MG63 (cell line): ENCODE results near the gene CIITA. TPM values are rescaled to one million over a fixed set of nuclear protein-coding genes. Genes with fewer than 3 reads are reported as not detected.
"Not testable (repeated sequence)": the region's sequence is repeated elsewhere in the genome, so short reads cannot be mapped to it uniquely, and the experiment has no call there.

Source experiments
- DNase-seq: peaks from one replicate; pipeline ENCODE4 v3.0.0-alpha.2; 2020
- H3K27me3 ChIP-seq: fragments of 250-450 bp; sonication (Bioruptor Pico); 2 replicates; pipeline ENCODE4 v1.5.1; 2020; ENCODE audit warnings: mild to moderate bottlenecking, moderate library complexity
- H3K36me3 ChIP-seq: fragments of 250-450 bp; sonication (Bioruptor Pico); 2 replicates; pipeline ENCODE4 v1.5.1; 2020; ENCODE audit warnings: mild to moderate bottlenecking, moderate library complexity
- H3K4me3 ChIP-seq: fragments of 250-450 bp; sonication (Bioruptor Pico); 2 replicates; pipeline ENCODE4 v1.5.1; 2020; ENCODE audit warnings: mild to moderate bottlenecking, moderate library complexity
- H3K9me3 ChIP-seq: fragments of 250-450 bp; sonication (Bioruptor Pico); 2 replicates; pipeline ENCODE4 v1.5.1; 2020; ENCODE audit warnings: mild to moderate bottlenecking, moderate library complexity
- total RNA-seq: library from RNA; depleted of rRNA; stranded (reverse); fragments of >200 nt; shearing (Covaris generic); gene quantifications from 2 replicates; pipeline ENCODE4 v1.2.3, GENCODE V29; 2014; ENCODE audit warnings: low replicate concordance

Gene CIITA
- total RNA-seq, 1 experiment from 2014 or later, result not detected

DNA sequence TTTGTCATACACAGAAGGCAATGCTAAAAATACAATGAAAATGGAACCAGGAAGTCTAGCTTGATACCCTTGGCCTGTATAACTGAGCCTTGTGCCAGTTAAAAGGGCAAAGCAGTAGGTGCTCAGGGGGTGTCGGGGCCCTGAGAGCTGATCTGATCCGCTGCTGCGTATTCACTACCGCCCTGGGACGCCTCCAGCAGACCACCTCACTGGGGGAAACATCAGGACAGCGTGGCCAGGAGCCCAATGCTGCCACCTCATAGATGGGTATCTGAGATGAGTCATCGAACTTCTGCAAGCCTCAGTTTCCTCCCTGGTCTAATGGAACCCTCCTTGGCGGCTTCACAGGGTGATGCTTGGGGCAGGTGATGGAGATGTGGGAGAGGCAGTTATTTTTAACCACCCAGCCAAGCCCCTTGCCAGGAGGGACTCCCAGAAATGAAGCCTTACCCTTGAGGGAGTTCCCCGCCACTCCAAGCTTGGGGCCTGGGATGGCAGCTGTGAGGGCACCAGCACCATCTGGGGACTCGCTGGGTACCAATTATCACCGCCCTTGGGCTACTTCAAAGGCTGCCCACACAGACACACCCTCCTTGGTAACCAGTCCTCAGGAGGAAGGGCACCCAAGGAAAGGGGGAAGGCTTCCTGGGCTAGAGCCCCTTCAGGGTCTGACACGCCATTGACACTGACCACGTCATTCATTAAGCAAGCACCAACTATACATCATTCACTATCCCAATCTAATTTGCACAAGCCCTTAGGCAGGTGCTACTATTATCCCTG is 57.5 kb downstream of the CIITA start:
- Histone ChIP-seq H3K36me3 (peaks cover 55% of the 10 kb centered on the region), H3K9me3 (no peaks in the 10 kb centered on the region), H3K27me3 (no peaks in the 10 kb centered on the region), H3K4me3 (no peak overlapping the region)
- no peak for DNase-seq

DNA sequence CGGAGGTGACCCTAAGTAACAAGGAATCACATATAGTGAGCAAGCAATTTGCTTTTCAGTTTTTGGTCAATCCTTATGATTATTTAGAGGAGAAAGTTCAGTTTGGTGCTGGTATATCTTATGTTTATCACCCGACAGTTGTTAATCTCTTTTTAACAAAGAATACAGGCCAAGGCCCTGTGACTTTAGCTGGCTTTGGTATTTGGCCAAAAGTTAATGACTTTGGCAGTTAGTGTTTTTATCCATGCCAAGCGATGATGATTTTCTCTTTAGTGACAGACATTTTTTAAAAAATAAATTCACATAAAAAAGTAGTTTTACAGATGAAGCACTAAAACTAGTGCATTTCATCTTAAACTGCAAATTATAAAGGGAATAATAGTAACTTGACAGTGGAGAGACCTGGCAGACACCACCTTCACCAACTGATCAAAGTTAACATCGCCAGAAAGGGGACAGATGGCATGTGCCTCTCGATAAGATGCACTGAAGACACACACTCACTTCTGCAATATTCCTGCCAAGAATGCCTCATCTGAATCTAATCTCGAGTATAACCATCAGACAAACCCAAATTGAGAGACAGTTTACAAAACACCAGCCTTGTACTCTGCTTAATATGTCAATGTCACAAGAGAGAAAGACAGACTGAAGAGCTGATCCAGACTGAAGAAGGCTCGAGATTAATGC is 58.4 kb downstream of the CIITA start:
- no peak for DNase-seq
- Histone ChIP-seq H3K4me3 (no peak overlapping the region), H3K36me3 (peaks cover 63% of the 10 kb centered on the region)

DNA sequence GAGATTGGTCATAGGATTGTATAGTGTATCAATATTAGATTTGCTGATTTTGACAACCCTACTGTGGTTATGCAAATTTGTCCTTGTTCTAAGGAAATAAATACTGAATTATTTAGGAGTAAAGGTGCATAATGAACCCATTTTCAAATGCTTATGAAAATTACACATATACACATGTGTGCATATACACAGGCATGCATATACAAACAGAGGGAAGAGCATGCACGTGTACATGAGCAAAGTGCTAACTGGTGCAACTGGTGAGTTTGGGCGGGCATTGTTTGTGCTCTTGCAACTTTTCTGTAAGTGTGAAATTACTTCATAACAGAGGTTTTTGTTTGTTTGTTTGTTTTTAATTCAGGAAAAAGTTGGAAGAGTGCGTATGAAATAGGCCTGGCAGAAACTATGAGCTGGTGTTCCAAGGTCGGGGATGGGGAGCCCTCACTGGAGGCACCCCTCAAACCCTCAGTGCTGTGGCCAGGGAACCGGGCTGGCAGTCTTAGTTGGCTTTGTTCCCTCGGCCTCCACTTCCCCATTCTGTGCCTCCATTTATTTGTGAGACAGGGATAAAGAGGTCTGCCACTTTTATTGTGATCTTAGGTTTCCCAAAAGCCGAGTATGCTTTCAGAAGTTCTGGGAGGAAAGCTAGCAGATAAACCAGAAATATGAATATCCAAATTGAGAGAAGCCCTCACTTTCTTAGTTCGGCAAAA is 59.4 kb downstream of the CIITA start:
- DNase-seq, result no peak
- Histone ChIP-seq H3K9me3 (no peaks in the 10 kb centered on the region), H3K27me3 (no peaks in the 10 kb centered on the region), H3K4me3 (no peak overlapping the region), H3K36me3 (peaks cover 62% of the 10 kb centered on the region)

More for the DNA sequence above, 58.4 kb downstream of the CIITA start:
- H3K9me3 ChIP-seq, result no peaks in the 10 kb centered on the region
- H3K27me3 ChIP-seq, result no peaks in the 10 kb centered on the region

DNA sequence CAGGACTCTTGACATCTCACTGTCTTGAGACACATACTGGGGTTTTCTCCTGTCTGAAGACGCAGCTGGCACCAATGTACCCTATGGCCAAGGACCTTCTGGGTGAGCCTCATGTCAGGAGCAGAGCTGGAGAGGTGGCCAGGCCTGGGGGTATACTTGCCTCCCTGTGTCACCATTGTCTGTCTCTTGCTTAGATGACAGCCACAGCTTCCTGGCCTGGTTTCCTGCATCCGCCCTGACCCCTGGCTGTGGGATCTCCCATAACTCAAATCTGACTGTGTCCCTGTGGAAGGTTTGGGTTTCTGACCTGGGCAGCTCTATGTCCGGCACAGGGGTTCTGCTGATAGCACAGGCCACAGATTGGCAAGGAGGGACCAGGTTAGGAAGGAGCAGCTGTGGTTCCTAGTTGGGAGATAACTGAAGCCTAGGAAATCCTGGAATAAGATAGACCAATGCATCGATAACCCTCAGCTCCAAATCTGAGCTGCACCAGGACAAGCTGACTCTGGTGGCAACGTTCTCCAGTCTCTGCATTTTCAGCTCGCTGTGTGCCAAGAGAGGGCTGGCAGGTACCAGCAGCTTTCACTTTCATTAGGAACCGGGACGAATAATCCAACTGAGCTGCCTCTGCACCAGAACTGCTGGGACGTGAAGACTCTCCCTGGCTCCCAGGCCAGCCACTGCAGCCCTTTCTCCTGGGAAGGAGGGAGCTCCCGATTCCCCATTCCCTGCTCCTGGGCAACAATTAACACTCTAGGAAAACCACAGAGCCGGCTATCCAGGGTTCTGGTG is 60.3 kb downstream of the CIITA start:
- DNase-seq, result no peak
- Histone ChIP-seq H3K36me3 (peaks cover 53% of the 10 kb centered on the region), H3K27me3 (no peaks in the 10 kb centered on the region), H3K4me3 (no peak overlapping the region), H3K9me3 (no peaks in the 10 kb centered on the region)

DNA sequence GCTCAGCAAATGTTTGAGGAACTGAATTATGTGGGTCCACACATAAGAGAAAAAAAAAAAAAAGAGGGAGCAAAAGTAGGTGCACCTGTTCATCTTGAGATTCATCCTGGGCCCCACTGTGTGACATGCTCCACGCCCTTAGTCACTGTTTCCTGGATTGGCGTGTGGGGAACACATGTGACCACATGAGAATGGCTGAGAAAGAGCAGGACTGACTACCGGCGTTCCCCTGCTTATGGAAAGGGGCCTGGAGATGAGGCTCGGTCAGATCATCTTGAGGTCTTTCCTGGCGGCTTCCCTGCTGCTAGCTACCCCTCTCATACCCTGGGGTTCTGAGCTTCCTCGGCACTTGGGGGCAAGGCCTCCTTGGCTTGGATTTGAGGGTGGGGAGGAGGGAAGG is 61.3 kb downstream of the CIITA start:
- Histone ChIP-seq H3K27me3 (no peaks in the 10 kb centered on the region), H3K9me3 (no peaks in the 10 kb centered on the region), H3K4me3 (no peak overlapping the region), H3K36me3 (peaks cover 46% of the 10 kb centered on the region)
- no peak for DNase-seq

DNA sequence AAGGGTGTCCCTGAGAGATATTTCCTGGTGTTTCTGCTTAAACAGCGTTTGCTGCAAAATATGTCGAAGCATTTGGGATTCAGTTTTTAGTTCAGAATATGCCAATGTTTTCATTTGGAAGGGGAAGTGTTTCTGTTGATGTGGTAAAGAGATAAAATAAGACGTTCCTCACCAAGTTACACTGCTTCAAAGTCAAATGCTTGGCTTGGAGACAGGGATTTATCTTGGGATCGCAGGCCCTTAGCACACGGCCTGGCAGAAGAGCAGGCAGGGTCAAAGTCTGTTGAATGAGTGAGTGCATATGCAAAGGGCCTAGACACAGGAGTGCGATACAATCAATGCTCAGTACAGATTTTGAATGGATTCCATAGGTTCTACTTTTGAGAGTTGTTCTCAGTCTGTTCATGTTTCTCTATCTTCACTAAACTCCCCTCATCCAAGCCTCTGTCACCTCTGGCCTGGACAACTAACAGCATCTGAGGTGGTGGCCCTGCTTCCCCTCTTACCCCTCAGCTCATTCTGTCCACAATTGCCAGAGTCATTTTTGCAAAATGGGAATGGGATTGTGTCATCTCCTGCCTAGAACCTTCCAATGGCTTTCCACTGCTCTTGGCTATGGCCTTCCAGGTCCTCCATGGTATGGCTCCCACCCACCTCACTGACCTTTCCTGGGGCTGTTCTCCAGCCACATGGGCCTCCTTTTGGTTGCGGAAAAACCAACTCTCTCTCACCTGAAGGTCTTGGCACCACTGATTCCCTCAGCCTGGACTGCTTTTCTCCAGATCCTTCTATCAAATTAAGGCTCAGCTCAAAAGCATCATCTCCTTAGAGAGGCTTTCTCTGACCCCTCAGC is 62.0 kb downstream of the CIITA start:
- no peak overlapping the region for H3K4me3 ChIP-seq

DNA sequence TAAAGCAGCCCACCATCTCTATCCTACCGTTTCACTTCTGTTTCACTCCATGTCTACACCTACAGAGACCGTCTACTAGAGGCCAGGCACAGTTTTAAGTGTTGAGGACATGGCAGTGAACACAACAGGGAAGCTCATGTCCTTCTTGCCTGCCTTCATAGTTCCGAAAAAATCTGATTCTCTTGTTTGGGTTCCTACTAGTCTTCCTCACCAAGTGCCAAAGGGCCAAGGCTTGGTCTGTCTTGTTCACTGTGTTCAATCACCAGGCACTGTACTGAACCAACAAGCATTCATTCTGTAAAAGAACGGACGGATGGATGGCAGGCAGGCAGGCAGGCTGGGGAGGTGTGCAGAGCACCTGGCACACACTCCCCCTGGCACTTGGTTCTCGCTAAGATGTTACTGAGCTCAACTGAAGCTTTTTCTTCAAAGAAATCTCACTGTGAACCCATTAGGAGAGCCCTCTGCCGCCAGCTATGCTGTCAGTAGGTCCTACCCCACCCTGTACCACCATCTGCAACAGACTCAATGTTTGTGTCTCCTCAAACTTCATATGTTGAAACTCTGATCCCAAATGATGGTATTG is 62.7 kb downstream of the CIITA start:
- Histone ChIP-seq H3K9me3 (no peaks in the 10 kb centered on the region), H3K27me3 (no peaks in the 10 kb centered on the region), H3K4me3 (no peak overlapping the region), H3K36me3 (peaks cover 35% of the 10 kb centered on the region)
- no peak for DNase-seq

More for the DNA sequence above, 62.0 kb downstream of the CIITA start:
- no peak for DNase-seq
- no peaks in the 10 kb centered on the region for H3K27me3 ChIP-seq
- no peaks in the 10 kb centered on the region for H3K9me3 ChIP-seq
- peaks cover 39% of the 10 kb centered on the region for H3K36me3 ChIP-seq

DNA sequence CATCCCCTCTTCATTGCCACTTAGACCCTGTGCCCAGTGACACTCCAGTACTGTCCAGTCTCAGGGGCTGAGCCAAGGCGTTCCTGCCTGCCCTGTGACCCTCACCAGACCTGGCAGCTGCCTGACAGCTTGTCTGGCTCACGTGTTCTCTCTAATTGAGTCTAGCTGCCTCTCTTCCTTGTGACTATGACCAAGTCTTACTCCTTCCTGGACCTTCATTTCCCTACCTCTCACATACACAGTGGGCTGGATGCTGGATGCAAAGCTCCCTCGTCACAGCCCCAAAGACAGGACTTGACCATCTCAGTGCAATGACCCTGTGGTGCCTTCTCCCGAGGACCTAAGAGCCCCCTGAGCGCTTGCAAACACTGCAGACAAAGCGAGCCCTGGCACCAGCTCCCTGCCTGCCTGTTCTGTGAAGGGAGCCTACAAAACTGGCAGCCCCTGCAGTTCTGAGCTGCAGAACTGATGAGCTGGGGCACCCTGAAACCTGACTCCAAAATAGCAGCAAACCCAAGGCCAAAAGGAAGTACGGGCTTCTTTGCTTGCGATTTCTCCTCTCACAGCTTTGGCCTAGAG is 63.6 kb downstream of the CIITA start:
- no peaks in the 10 kb centered on the region for H3K9me3 ChIP-seq
- peaks cover 35% of the 10 kb centered on the region for H3K36me3 ChIP-seq
- peak; percentile 15 for DNase-seq
- peak overlapping the region; percentile 73 for H3K4me3 ChIP-seq
- no peaks in the 10 kb centered on the region for H3K27me3 ChIP-seq

DNA sequence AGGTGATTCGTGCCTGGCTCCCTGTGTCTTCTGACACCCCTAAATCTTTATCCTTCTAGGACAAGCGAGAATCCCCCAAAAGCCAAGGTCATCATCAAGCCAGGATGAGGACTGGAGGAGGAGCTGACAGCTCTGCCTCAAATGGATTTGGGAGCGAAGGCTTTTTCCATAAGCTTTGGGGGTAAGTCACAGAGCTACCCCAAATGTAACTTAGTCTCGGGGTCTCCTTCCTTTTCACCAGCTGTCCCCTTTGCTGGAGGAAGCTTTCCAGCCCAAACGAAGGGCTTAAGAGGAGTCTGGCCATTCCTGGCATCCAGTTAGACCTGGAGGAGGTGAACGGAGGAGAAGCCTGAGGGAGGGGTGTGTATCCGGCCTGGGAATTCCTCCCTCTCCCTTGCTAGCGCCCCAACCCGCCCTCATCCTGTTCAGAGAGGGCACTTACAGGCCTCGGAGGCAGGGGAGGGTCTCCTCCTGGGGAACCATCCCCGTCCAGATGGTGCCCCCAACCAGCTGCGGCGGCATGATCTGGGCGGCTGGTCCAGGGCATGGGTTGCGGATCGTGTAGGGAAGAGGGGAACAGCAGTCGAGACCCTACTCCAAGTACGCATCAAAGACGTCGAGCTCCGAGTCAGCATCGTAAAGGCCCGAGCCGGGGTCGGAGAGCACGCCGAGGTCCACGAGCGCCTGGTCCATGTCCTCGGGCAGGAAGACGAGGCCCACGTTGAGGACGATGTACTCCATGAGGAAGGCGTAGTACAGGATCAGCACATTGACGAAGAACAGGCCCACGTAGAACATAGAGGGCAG is 64.3 kb downstream of the CIITA start:
- Histone ChIP-seq H3K4me3 (peak overlapping the region; percentile 73), H3K36me3 (peaks cover 34% of the 10 kb centered on the region), H3K27me3 (no peaks in the 10 kb centered on the region), H3K9me3 (no peaks in the 10 kb centered on the region)
- DNase-seq, result peak; percentile 38

DNA sequence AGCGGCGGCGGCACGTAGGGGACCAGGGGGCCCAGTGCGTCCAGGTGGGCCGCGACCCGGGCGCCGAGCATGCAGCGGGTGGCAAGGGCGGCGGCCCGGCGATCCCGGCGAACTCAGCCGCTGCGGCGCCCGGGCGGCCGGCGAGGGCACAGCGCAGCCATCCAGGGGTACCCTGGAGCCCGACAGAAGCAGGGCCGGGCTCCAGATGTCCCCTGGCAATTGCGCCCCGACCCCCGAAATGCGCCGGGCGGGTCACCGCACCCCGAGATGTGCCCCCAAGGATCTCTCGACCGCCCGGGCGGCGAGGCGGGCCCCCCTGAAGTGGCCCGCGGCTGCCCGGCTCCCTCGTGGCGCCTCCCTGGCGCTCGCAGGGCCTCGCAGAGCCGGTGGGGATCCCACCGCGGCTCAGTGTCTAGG is 64.9 kb downstream of the CIITA start:
- DNase-seq, H3K27me3 ChIP-seq, H3K9me3 ChIP-seq: not testable (repeated sequence)
- Histone ChIP-seq H3K4me3 (peak overlapping the region; percentile 73), H3K36me3 (peaks cover 29% of the 10 kb centered on the region)

DNA sequence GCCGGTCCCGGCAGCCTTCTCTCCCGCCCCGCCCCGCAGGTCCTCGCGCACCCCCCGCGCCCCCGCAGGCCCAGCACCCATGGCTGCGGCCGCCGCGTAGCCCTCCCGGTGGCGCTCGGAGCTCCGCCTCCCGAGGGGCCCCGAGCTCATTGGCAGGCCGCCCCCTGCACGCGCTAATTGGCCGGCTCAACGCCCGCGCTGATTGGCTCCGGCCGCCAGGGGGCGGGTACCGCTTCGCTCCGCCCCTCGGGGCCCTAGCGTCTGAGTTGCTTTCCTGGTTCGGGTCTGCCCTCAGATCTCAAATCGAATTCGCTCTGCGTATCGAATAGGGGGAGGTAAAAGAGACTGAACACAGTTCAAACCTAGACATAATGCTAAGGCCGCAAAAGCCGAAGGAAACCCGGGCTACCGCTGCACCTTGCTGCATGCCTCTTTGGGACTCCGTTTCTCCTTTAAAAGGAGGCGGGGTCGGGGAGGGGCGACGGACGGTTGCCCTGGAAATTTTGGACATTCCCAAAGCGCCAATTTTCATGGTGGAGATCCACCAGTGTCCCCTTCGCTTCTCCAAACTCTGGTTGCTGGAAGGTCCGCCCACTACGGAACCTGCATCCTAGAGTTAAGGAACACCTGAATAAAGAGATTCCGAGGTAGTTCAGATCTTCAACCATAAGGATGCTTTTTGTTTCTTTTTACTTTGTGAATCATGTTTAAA is 65.5 kb downstream of the CIITA start, which contains the start of gene DEXI:
Gene DEXI, minus strand, starts transcription at position 117 of the 712 bp plus-strand sequence. CDS start 463 bp downstream, outside the sequence.
- peak; percentile 95 for DNase-seq
- peaks cover 24% of the 10 kb centered on the region for H3K36me3 ChIP-seq
- peak within 1 kb of the TSS; percentile 73 for H3K4me3 ChIP-seq
- H3K27me3 ChIP-seq, result no peaks in the 10 kb centered on the region
- H3K9me3 ChIP-seq, result no peaks in the 10 kb centered on the region

DNA sequence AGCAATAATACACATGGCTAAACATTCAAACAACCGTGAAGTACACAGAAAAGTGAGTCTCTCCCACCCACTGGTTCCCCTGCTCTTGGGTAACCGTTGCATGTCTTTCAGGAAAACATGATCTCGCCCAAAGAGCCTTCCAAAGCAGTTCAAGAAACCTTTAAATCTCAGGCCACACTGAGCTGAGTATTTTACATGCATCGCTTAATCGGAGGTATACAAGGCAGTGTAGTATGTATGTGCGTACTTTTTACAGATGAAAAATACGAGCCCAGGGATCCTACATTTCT is 66.0 kb downstream of the CIITA start:
- no peaks in the 10 kb centered on the region for H3K9me3 ChIP-seq
- no peaks in the 10 kb centered on the region for H3K27me3 ChIP-seq
- H3K36me3 ChIP-seq, result peaks cover 22% of the 10 kb centered on the region
- peak overlapping the region; percentile 73 for H3K4me3 ChIP-seq
- no peak for DNase-seq

DNA sequence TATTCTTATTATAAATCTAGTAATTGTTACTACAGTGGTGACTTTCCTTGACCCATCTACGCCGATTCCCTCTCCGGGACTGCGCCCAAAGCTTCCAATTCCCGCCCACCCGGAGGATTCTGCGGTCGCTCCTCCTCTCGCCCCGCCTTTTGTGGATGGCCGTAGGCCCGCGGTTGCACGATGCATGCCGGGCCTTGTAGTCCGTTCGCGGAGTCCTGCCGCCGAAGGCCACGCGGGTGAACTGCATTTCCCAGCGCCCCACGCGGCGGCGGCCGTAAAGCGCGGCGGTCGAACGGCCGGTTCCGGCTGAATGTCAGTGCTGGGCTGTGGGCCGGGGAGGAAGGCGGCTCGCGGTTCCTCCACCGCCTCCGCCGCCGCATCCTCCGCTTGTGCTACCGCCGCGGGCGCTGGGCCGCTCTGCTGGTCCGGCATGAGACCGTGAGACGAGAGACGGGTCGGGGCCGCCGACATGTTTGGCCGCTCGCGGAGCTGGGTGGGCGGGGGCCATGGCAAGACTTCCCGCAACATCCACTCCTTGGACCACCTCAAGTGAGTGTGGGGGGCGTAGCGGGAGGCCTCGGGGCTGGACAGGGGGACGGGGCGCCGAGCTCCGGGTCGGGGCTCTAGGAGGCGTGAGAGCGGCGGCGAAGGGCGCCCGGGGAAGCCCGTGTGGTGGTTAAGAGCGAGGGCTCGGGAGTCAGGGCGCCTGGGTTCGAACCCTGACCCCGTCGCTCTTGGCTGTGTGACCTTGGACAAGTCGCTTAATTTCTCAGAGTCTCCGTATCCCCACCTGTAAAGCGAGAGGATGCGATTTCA is 67.5 kb downstream of the CIITA start, which contains the start of gene CLEC16A:
Gene CLEC16A, plus strand, starts transcription at position 316 of the 816 bp plus-strand sequence. Its CDS starts 154 bp downstream, at position 470.
- Histone ChIP-seq H3K36me3 (peaks cover 10% of the 10 kb centered on the region), H3K27me3 (no peaks in the 10 kb centered on the region), H3K4me3 (peak within 1 kb of the TSS; percentile 96), H3K9me3 (no peaks in the 10 kb centered on the region)
- peak; percentile 99 for DNase-seq
